WTC11 (cell line): ENCODE data around the gene LRRC7. TPM values are rescaled to one million over a fixed set of nuclear protein-coding genes. Genes with fewer than 3 reads are reported as not detected.

Experiments used
- ATAC-seq: fragments of 200-7000 bp; cut with Tn5 transposase; 2 replicates; pipeline ENCODE4 v1.10.0; 2021; ENCODE audit warnings: mild to moderate bottlenecking, moderate library complexity
- CTCF ChIA-PET: fragments of 300-600 bp; sonication (Branson Sonifier 250); formaldehyde crosslinking; loops from one replicate; lab custom pipeline; 2021; ENCODE audit warnings: antibody characterized with exemption; lab: Charles Lee
- POLR2A ChIA-PET: fragments of 350-600 bp; sonication (Branson Sonifier 250); formaldehyde crosslinking; loops from one replicate; lab custom pipeline; 2021; ENCODE audit warnings: antibody characterized with exemption; lab: Charles Lee
- DNase-seq: peaks from one replicate; pipeline ENCODE4 v3.0.0; 2021; ENCODE audit warnings: low spot score
- H3K27ac Mint-ChIP-seq: 2 replicates; pipeline ENCODE4 v1.8.0; 2021; ENCODE audit warnings: mixed read lengths
- H3K27me3 Mint-ChIP-seq: 2 replicates; pipeline ENCODE4 v1.8.0; 2021; ENCODE audit warnings: low read depth, mild to moderate bottlenecking, moderate library complexity, mixed read lengths
- H3K36me3 Mint-ChIP-seq: 2 replicates; pipeline ENCODE4 v1.8.0; 2021; ENCODE audit warnings: mixed read lengths
- H3K4me1 Mint-ChIP-seq: 2 replicates; pipeline ENCODE4 v1.8.0; 2022; ENCODE audit warnings: mixed read lengths
- H3K4me3 Mint-ChIP-seq: 2 replicates; pipeline ENCODE4 v1.8.0; 2021; ENCODE audit warnings: mild to moderate bottlenecking, moderate library complexity, mixed read lengths
- H3K9me3 Mint-ChIP-seq: 2 replicates; pipeline ENCODE4 v1.8.0; 2021; ENCODE audit warnings: mixed read lengths
- ATF1 ChIP-seq: sonication (generic); formaldehyde crosslinking; IDR thresholded peaks from 2 replicates; pipeline ENCODE4 v1.8.1; 2023; ENCODE audit warnings: mild to moderate bottlenecking, moderate library complexity, missing genetic modification reagents
- CBFB ChIP-seq: sonication (generic); formaldehyde crosslinking; IDR thresholded peaks from 2 replicates; pipeline ENCODE4 v1.8.1; 2022; ENCODE audit warnings: mild to moderate bottlenecking, low read depth, missing genetic modification reagents
- CREM ChIP-seq: sonication (generic); formaldehyde crosslinking; IDR thresholded peaks from 2 replicates; pipeline ENCODE4 v1.8.1; 2022; ENCODE audit warnings: mild to moderate bottlenecking, missing genetic modification reagents, moderate library complexity
- ELF4 ChIP-seq: sonication (generic); formaldehyde crosslinking; IDR thresholded peaks from 2 replicates; pipeline ENCODE4 v1.8.1; 2022; ENCODE audit warnings: low read depth, mild to moderate bottlenecking, moderate library complexity, missing genetic modification reagents
- ESRRA ChIP-seq: sonication (generic); formaldehyde crosslinking; IDR thresholded peaks from 2 replicates; pipeline ENCODE4 v1.8.1; 2022; ENCODE audit warnings: mild to moderate bottlenecking, missing genetic modification reagents, borderline replicate concordance
- MAX ChIP-seq: sonication (generic); formaldehyde crosslinking; IDR thresholded peaks from 2 replicates; pipeline ENCODE4 v1.8.0; 2022; ENCODE audit warnings: mild to moderate bottlenecking, missing genetic modification reagents
- MYBL2 ChIP-seq: sonication (generic); formaldehyde crosslinking; IDR thresholded peaks from 2 replicates; pipeline ENCODE4 v1.8.1; 2023; ENCODE audit warnings: mild to moderate bottlenecking, moderate library complexity, missing genetic modification reagents
- NFATC4 ChIP-seq: fragments of 250-450 bp; sonication (Bioruptor Pico); IDR thresholded peaks from 2 replicates; pipeline ENCODE4 v1.9.0; 2021; ENCODE audit warnings: mild to moderate bottlenecking
- NR1H2 ChIP-seq: sonication (generic); formaldehyde crosslinking; IDR thresholded peaks from 2 replicates; pipeline ENCODE4 v1.9.0; 2021; ENCODE audit warnings: mild to moderate bottlenecking, moderate library complexity, missing genetic modification reagents
- TCF7 ChIP-seq: sonication (generic); formaldehyde crosslinking; IDR thresholded peaks from 2 replicates; pipeline ENCODE4 v1.8.0; 2022; ENCODE audit warnings: mild to moderate bottlenecking, low read depth, missing genetic modification reagents, moderate library complexity
- TEAD1 ChIP-seq: sonication (generic); formaldehyde crosslinking; IDR thresholded peaks from 2 replicates; pipeline ENCODE4 v1.8.0; 2022; ENCODE audit warnings: mild to moderate bottlenecking, missing genetic modification reagents
- TEAD4 ChIP-seq: sonication (generic); formaldehyde crosslinking; IDR thresholded peaks from 2 replicates; pipeline ENCODE4 v1.8.0; 2022; ENCODE audit warnings: mild to moderate bottlenecking, missing genetic modification reagents
- ZBTB21 ChIP-seq: sonication (generic); formaldehyde crosslinking; IDR thresholded peaks from 2 replicates; pipeline ENCODE4 v1.8.1; 2023; ENCODE audit warnings: mild to moderate bottlenecking, missing genetic modification reagents, borderline replicate concordance
- ZMAT4 ChIP-seq: fragments of 250-450 bp; sonication (Bioruptor Pico); IDR thresholded peaks from 2 replicates; pipeline ENCODE4 v1.9.0; 2021; ENCODE audit warnings: mild to moderate bottlenecking
- ZNF263 ChIP-seq: sonication (generic); formaldehyde crosslinking; IDR thresholded peaks from 2 replicates; pipeline ENCODE4 v1.8.1; 2022; ENCODE audit warnings: low read depth, mild to moderate bottlenecking, moderate library complexity, missing genetic modification reagents
- ZNF317 ChIP-seq: sonication (generic); formaldehyde crosslinking; IDR thresholded peaks from 2 replicates; pipeline ENCODE4 v1.8.1; 2023; ENCODE audit warnings: low read depth, mild to moderate bottlenecking, moderate library complexity, missing genetic modification reagents, borderline replicate concordance
- ZNF396 ChIP-seq: fragments of 250-450 bp; sonication (Bioruptor Pico); IDR thresholded peaks from 2 replicates; pipeline ENCODE4 v1.8.0; 2021; ENCODE audit warnings: mild to moderate bottlenecking, moderate library complexity, borderline replicate concordance
- ZNF425 ChIP-seq: fragments of 250-450 bp; sonication (Bioruptor Pico); conservative IDR thresholded peaks from 2 replicates; pipeline ENCODE4 v1.9.0; 2021; ENCODE audit warnings: mild to moderate bottlenecking
- ZNF512 ChIP-seq: sonication (generic); formaldehyde crosslinking; IDR thresholded peaks from 2 replicates; pipeline ENCODE4 v1.8.1; 2022; ENCODE audit warnings: missing genetic modification reagents, borderline replicate concordance
- ZNF671 ChIP-seq: fragments of 250-450 bp; sonication (Bioruptor Pico); IDR thresholded peaks from 2 replicates; pipeline ENCODE4 v1.8.0; 2021; ENCODE audit warnings: mild to moderate bottlenecking
- total RNA-seq: library from RNA; stranded (reverse); gene quantifications from 3 replicates; pipeline ENCODE4 v1.2.3, GENCODE V29; 2021
- TF ChIP-seq, protein P1 (sequence below): sonication (generic); formaldehyde crosslinking; IDR thresholded peaks from 2 replicates; pipeline ENCODE4 v1.8.0; 2023; ENCODE audit warnings: mild to moderate bottlenecking, missing genetic modification reagents
- TF ChIP-seq, protein P2 (sequence below): sonication (generic); formaldehyde crosslinking; IDR thresholded peaks from 2 replicates; pipeline ENCODE4 v1.8.1; 2023; ENCODE audit warnings: mild to moderate bottlenecking, moderate library complexity, missing genetic modification reagents
- TF ChIP-seq, protein P3 (sequence below): fragments of 250-450 bp; sonication (Bioruptor Pico); IDR thresholded peaks from 2 replicates; pipeline ENCODE4 v1.9.0; 2021; ENCODE audit warnings: mild to moderate bottlenecking

LRRC7 gene
- total RNA-seq, 1 experiment from 2014 or later = not detected

- Mint-ChIP-seq H3K9me3 (peaks cover 16% of the 10 kb centered on the region), H3K4me1 (peaks cover 20% of the 10 kb centered on the region), H3K4me3 (no peak overlapping the region), H3K27me3 (no peaks in the 10 kb centered on the region), H3K27ac (no peak overlapping the region), H3K36me3 (peaks cover 10% of the 10 kb centered on the region)
- no peak for DNase-seq
- CTCF ChIA-PET = no interaction called here
- no peak for ATAC-seq
- POLR2A ChIA-PET = no interaction called here
- TF ChIP-seq ZNF396 (CRISPR knock-in tag) (no peak), MAX (CRISPR knock-in tag) (no peak), CBFB (CRISPR knock-in tag) (no peak), ZNF317 (CRISPR knock-in tag) (no peak), NFATC4 (CRISPR knock-in tag) (no peak)
- TF ChIP-seq, protein P1, sequence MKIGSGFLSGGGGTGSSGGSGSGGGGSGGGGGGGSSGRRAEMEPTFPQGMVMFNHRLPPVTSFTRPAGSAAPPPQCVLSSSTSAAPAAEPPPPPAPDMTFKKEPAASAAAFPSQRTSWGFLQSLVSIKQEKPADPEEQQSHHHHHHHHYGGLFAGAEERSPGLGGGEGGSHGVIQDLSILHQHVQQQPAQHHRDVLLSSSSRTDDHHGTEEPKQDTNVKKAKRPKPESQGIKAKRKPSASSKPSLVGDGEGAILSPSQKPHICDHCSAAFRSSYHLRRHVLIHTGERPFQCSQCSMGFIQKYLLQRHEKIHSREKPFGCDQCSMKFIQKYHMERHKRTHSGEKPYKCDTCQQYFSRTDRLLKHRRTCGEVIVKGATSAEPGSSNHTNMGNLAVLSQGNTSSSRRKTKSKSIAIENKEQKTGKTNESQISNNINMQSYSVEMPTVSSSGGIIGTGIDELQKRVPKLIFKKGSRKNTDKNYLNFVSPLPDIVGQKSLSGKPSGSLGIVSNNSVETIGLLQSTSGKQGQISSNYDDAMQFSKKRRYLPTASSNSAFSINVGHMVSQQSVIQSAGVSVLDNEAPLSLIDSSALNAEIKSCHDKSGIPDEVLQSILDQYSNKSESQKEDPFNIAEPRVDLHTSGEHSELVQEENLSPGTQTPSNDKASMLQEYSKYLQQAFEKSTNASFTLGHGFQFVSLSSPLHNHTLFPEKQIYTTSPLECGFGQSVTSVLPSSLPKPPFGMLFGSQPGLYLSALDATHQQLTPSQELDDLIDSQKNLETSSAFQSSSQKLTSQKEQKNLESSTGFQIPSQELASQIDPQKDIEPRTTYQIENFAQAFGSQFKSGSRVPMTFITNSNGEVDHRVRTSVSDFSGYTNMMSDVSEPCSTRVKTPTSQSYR (CRISPR knock-in tag) = no peak
These were observed 123.5 kb downstream of the LRRC7 start for GRCh38 chr1:69691179-69691578.

- no peak overlapping the region for H3K4me3 Mint-ChIP-seq
- peaks cover 6% of the 10 kb centered on the region for H3K36me3 Mint-ChIP-seq
- peaks cover 14% of the 10 kb centered on the region for H3K9me3 Mint-ChIP-seq
- DNase-seq (no peak), ATAC-seq (no peak)
- POLR2A ChIA-PET = interaction anchor here (0.6 kb wide), 1 partner anchor 71 kb away, joined by 3 read pairs; no protein-coding TSS in a partner anchor
- H3K27me3 Mint-ChIP-seq = no peaks in the 10 kb centered on the region
- H3K27ac Mint-ChIP-seq = no peak overlapping the region
- peaks cover 20% of the 10 kb centered on the region for H3K4me1 Mint-ChIP-seq
- CTCF ChIA-PET = no interaction called here
- TF ChIP-seq ZMAT4 (CRISPR knock-in tag) (no peak), TCF7 (no peak), TEAD4 (CRISPR knock-in tag) (no peak), NR1H2 (CRISPR knock-in tag) (no peak), ZNF671 (CRISPR knock-in tag) (no peak), ELF4 (no peak), ZBTB21 (CRISPR knock-in tag) (no peak), ESRRA (CRISPR knock-in tag) (no peak), TEAD1 (CRISPR knock-in tag) (no peak), CREM (no peak), MYBL2 (CRISPR knock-in tag) (no peak), ZNF263 (CRISPR knock-in tag) (no peak), ZNF512 (no peak), ATF1 (CRISPR knock-in tag) (no peak), ZNF425 (CRISPR knock-in tag) (no peak)
- TF ChIP-seq, protein P2, sequence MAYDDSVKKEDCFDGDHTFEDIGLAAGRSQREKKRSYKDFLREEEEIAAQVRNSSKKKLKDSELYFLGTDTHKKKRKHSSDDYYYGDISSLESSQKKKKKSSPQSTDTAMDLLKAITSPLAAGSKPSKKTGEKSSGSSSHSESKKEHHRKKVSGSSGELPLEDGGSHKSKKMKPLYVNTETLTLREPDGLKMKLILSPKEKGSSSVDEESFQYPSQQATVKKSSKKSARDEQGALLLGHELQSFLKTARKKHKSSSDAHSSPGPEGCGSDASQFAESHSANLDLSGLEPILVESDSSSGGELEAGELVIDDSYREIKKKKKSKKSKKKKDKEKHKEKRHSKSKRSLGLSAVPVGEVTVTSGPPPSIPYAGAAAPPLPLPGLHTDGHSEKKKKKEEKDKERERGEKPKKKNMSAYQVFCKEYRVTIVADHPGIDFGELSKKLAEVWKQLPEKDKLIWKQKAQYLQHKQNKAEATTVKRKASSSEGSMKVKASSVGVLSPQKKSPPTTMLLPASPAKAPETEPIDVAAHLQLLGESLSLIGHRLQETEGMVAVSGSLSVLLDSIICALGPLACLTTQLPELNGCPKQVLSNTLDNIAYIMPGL = no peak
- TF ChIP-seq, protein P3, sequence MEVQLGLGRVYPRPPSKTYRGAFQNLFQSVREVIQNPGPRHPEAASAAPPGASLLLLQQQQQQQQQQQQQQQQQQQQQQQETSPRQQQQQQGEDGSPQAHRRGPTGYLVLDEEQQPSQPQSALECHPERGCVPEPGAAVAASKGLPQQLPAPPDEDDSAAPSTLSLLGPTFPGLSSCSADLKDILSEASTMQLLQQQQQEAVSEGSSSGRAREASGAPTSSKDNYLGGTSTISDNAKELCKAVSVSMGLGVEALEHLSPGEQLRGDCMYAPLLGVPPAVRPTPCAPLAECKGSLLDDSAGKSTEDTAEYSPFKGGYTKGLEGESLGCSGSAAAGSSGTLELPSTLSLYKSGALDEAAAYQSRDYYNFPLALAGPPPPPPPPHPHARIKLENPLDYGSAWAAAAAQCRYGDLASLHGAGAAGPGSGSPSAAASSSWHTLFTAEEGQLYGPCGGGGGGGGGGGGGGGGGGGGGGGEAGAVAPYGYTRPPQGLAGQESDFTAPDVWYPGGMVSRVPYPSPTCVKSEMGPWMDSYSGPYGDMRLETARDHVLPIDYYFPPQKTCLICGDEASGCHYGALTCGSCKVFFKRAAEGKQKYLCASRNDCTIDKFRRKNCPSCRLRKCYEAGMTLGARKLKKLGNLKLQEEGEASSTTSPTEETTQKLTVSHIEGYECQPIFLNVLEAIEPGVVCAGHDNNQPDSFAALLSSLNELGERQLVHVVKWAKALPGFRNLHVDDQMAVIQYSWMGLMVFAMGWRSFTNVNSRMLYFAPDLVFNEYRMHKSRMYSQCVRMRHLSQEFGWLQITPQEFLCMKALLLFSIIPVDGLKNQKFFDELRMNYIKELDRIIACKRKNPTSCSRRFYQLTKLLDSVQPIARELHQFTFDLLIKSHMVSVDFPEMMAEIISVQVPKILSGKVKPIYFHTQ (CRISPR knock-in tag) = no peak
These were observed 126.4 kb downstream of the LRRC7 start for GRCh38 chr1:69693921-69694675.
